Hematopoietic multipotent progenitor cell treated with erythropoietin and hydrocortisone succinate and interleukin-3 and kit ligand, for 4 days (in vitro differentiated cells): ENCODE results near the gene CCDC183.
"Not testable (repeated sequence)": the region's sequence is repeated elsewhere in the genome, so short reads cannot be mapped to it uniquely, and the experiment has no call there.

Experiments
- DNase-seq: peaks from one replicate; pipeline ENCODE4 v3.0.0-alpha.2; 2015

CCDC183 gene

GRCh38 chr9:136785565-136786355 is 10.4 kb upstream of the CCDC183 start:
- DNase-seq, result peak; percentile 58

GRCh38 chr9:136786451-136786850 is 9.7 kb upstream of the CCDC183 start:
- no peak for DNase-seq

- DNase-seq, result not testable (repeated sequence)
These were observed 9.2 kb upstream of the CCDC183 start for GRCh38 chr9:136786983-136787382.

GRCh38 chr9:136787690-136788400 is 8.3 kb upstream of the CCDC183 start:
- DNase-seq, result peak; percentile 92

- DNase-seq, result peak; percentile 78
These were observed 7.3 kb upstream of the CCDC183 start for GRCh38 chr9:136788644-136789522.

GRCh38 chr9:136789523-136789937 is 6.6 kb upstream of the CCDC183 start:
- no peak for DNase-seq

GRCh38 chr9:136790640-136791515 is 5.3 kb upstream of the CCDC183 start, which contains the start of gene TMEM141:
TSS of gene TMEM141 (plus strand) at chr9:136791344. CDS start at chr9:136791371, 27 bp downstream.
- DNase-seq, result peak; percentile 100

GRCh38 chr9:136791516-136792276 is 4.4 kb upstream of the CCDC183 start:
- DNase-seq, result peak; percentile 80

GRCh38 chr9:136792321-136793085 is 3.6 kb upstream of the CCDC183 start:
- DNase-seq, result peak; percentile 49

GRCh38 chr9:136793086-136793946 is 2.8 kb upstream of the CCDC183 start:
- peak; percentile 81 for DNase-seq

- DNase-seq, result no peak
These were observed 1.7 kb upstream of the CCDC183 start for GRCh38 chr9:136794281-136794999.

GRCh38 chr9:136795000-136795348 is 1.2 kb upstream of the CCDC183 start:
- no peak for DNase-seq

GRCh38 chr9:136796775-136797347 is 723 bp downstream of the CCDC183 start:
- DNase-seq, result not testable (repeated sequence)

- DNase-seq, result no peak
These were observed 2.6 kb downstream of the CCDC183 start for GRCh38 chr9:136798708-136799078.

- DNase-seq, result no peak
These were observed 3.1 kb downstream of the CCDC183 start for GRCh38 chr9:136799079-136799853.

- peak; percentile 96 for DNase-seq
These were observed 3.9 kb downstream of the CCDC183 start for GRCh38 chr9:136799854-136800657.

GRCh38 chr9:136802321-136802720 is 6.2 kb downstream of the CCDC183 start:
- DNase-seq, result no peak
